ENCODE data around the gene FOXA2. TPM values are rescaled to one million over a fixed set of nuclear protein-coding genes. Genes with fewer than 3 reads are reported as not detected.

The FOXA2 gene
- total and polyA plus RNA-seq, 2 donors (not counting 3 experiments of a cell fraction or from before 2014, with no cell fraction given) = not detected

GRCh38 chr20:22578221-22579118, 5.9 kb downstream of the FOXA2 start:
- intact Hi-C loops (cut with micrococcal nuclease) (no loop called here), dilution Hi-C loops (cut with MboI; ENCODE audit: extremely low pct_ligation_motif_present, low sequenced_read_pairs) (no loop called here)
- FAIRE-seq (no peak), DNase-seq (ENCODE audit: low read depth, low spot score) (no peak)
- Histone ChIP-seq H3K9me1 (replicated peaks; ENCODE audit: control insufficient read depth, extremely low read depth, insufficient read depth, low read length) (no peaks in the 10 kb centered on the region), H3K9me3 (replicated peaks; ENCODE audit: control insufficient read depth, insufficient read depth, low read length) (no peaks in the 10 kb centered on the region), H3K36me3 (ENCODE audit: control insufficient read depth in 2 of 2, extremely low read depth in 1 of 2, insufficient read depth in 2 of 2, low read length in 2 of 2) (no peaks in the 10 kb centered on the region), H4K20me1 (replicated peaks; ENCODE audit: control insufficient read depth, extremely low read depth, insufficient read depth, low read length) (no peaks in the 10 kb centered on the region), H2AFZ (ENCODE audit: low read depth, low read length) (no peak overlapping the region), H3K9ac (replicated peaks; ENCODE audit: extremely low read depth, insufficient read depth, low read length) (no peak overlapping the region), H3K27ac (ENCODE audit: insufficient read depth, low read depth, low read length) (no peak overlapping the region), H3K4me1 (ENCODE audit: control insufficient read depth, extremely low read depth, insufficient read depth, low read length) (no peaks in the 10 kb centered on the region), H3K79me2 (ENCODE audit: control insufficient read depth, insufficient read depth, low read length) (no peaks in the 10 kb centered on the region), H3K27me3 (ENCODE audit: control insufficient read depth in 2 of 2, insufficient read depth in 2 of 2, low read length in 2 of 2) (peaks cover 89 to 98% of the 10 kb centered on the region in 2 experiments), H3K4me3 (replicated peaks in 1 of 3; ENCODE audit: insufficient read depth in 1 of 3, low read depth in 1 of 3, low read length in 3 of 3) (no peak overlapping the region), H3K4me2 (ENCODE audit: insufficient read depth, low read length) (no peak overlapping the region)
- POLR2A ChIA-PET = no interaction called here
- no TSS peak for BruUV-seq (replicated peaks)
- CTCF ChIA-PET = interaction anchor here (1.0 to 1.3 kb wide), 2 partner anchors 8 to 9 kb away, joined by 3 to 8 read pairs; no protein-coding TSS in a partner anchor
- TF ChIP-seq EZH2 (IDR thresholded peaks at IDR 0.05; ENCODE audit: borderline replicate concordance, low read depth, low read length, severe bottlenecking) = peak; percentile 78
- no peak for TF ChIP-seq POLR2AphosphoS5 (IDR thresholded peaks at IDR 0.05; ENCODE audit: insufficient read depth, low read depth, low read length)
- no peak for TF ChIP-seq CTCF (IDR thresholded peaks at IDR 0.05; ENCODE audit: extremely low read depth in 1 of 2, insufficient read depth in 1 of 2, low read depth in 1 of 2, low read length in 2 of 2)
